Neutrophil (primary cell): ENCODE measurements around the gene ACBD5.
A peak's percentile ranks its signal among the peaks of the same experiment; 100 is the strongest.

ENCODE experiments used
- H3K27ac ChIP-seq: fragments of 200-600 bp; sonication (generic); 2 replicates; pipeline ENCODE4 v1.5.1; 2016; ENCODE audit warnings: mild to moderate bottlenecking, moderate library complexity
- H3K27me3 ChIP-seq: fragments of 200-600 bp; sonication (generic); 2 replicates; pipeline ENCODE4 v1.6.0; 2016; ENCODE audit warnings: mild to moderate bottlenecking
- H3K36me3 ChIP-seq: fragments of 200-600 bp; sonication (generic); 2 replicates; pipeline ENCODE4 v1.5.1; 2017
- H3K4me1 ChIP-seq, 2 experiments: fragments of 200-600 bp in 1 of 2; sonication (generic) in 1 of 2; 1 replicate in 1 of 2; 2 replicates in 1 of 2; pipeline versions ENCODE4 v1.5.1 to v1.6.1; 2013 to 2016; ENCODE audit warnings: low read depth in 1 of 2, low read length in 1 of 2, mild to moderate bottlenecking in 1 of 2, moderate library complexity in 1 of 2; ENCODE audit not compliant: control insufficient read depth in 1 of 2, insufficient read depth in 1 of 2
- H3K4me3 ChIP-seq, 2 experiments: fragments of 200-600 bp in 1 of 2; sonication (generic) in 1 of 2; 1 replicate in 1 of 2; 2 replicates in 1 of 2; pipeline ENCODE4 v1.5.1; 2013 to 2016; ENCODE audit warnings: low read depth in 1 of 2, low read length in 1 of 2, mild to moderate bottlenecking in 1 of 2, moderate library complexity in 1 of 2
- H3K9me3 ChIP-seq: fragments of 200-600 bp; sonication (generic); 2 replicates; pipeline ENCODE4 v1.5.1; 2016
- TF ChIP-seq, protein P1 (sequence below): fragments of 200-600 bp; sonication (generic); IDR thresholded peaks from 2 replicates; pipeline ENCODE4 v1.5.1; 2016; ENCODE audit warnings: antibody characterized with exemption

ACBD5 gene

GRCh38 chr10:27235706-27236105 lies 4.9 kb downstream of the ACBD5 start:
- H3K27me3 ChIP-seq: no peaks in the 10 kb centered on the region
- no peaks in the 10 kb centered on the region for H3K9me3 ChIP-seq
- H3K27ac ChIP-seq: no peak overlapping the region
- no peak overlapping the region for H3K4me3 ChIP-seq
- H3K4me1 ChIP-seq: peaks cover 16 to 17% of the 10 kb centered on the region in 2 experiments
- TF ChIP-seq, protein P1, sequence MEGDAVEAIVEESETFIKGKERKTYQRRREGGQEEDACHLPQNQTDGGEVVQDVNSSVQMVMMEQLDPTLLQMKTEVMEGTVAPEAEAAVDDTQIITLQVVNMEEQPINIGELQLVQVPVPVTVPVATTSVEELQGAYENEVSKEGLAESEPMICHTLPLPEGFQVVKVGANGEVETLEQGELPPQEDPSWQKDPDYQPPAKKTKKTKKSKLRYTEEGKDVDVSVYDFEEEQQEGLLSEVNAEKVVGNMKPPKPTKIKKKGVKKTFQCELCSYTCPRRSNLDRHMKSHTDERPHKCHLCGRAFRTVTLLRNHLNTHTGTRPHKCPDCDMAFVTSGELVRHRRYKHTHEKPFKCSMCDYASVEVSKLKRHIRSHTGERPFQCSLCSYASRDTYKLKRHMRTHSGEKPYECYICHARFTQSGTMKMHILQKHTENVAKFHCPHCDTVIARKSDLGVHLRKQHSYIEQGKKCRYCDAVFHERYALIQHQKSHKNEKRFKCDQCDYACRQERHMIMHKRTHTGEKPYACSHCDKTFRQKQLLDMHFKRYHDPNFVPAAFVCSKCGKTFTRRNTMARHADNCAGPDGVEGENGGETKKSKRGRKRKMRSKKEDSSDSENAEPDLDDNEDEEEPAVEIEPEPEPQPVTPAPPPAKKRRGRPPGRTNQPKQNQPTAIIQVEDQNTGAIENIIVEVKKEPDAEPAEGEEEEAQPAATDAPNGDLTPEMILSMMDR: no peak
- H3K36me3 ChIP-seq: peaks cover 21% of the 10 kb centered on the region

- TF ChIP-seq, protein P1: no peak
- H3K27me3 ChIP-seq: no peaks in the 10 kb centered on the region
- peaks cover 47% of the 10 kb centered on the region for H3K36me3 ChIP-seq
- H3K4me1 ChIP-seq: no peaks in the 10 kb centered on the region
- no peak overlapping the region for H3K4me3 ChIP-seq
- H3K27ac ChIP-seq: no peak overlapping the region
- H3K9me3 ChIP-seq: no peaks in the 10 kb centered on the region
Measured at GRCh38 chr10:27230022-27230421, 10.6 kb downstream of the ACBD5 start.

GRCh38 chr10:27225642-27226257 lies 14.8 kb downstream of the ACBD5 start:
- H3K36me3 ChIP-seq: peaks cover 47% of the 10 kb centered on the region
- H3K27me3 ChIP-seq: no peaks in the 10 kb centered on the region
- H3K4me3 ChIP-seq: no peak overlapping the region
- TF ChIP-seq, protein P1: no peak
- H3K4me1 ChIP-seq: no peaks in the 10 kb centered on the region
- no peak overlapping the region for H3K27ac ChIP-seq
- H3K9me3 ChIP-seq: no peaks in the 10 kb centered on the region

DNA sequence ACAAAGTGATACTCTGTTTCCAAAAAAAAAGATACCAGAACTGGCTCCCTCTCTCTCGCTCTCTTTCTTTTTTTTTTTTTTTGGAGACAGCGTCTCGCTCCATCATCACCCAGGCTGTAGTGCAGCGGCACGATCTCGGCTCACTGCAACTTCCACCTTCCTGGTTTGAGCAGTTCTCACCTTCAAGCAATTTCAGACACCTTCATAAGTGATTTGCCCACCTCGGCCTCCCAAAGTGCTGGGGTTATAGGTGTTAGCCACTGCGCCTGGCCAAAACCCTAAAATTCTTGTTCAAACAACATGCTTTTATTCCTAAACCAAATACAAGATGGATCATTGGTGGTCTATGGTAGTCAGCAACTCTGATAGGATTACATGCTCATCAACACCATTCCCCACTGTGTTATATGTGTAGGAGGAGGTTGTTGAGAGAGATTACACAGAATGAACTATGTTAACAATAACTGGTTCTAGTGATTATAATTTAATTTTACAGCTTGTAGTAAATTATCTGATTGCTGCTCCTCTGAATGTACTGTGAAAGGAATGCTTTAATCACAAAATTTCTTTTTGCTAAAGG lies 15.5 kb downstream of the ACBD5 start:
- H3K9me3 ChIP-seq: no peaks in the 10 kb centered on the region
- TF ChIP-seq, protein P1: no peak
- no peaks in the 10 kb centered on the region for H3K27me3 ChIP-seq
- no peak overlapping the region for H3K27ac ChIP-seq
- no peaks in the 10 kb centered on the region for H3K4me1 ChIP-seq
- no peak overlapping the region for H3K4me3 ChIP-seq
- H3K36me3 ChIP-seq: peaks cover 47% of the 10 kb centered on the region

- Histone ChIP-seq H3K36me3 (peaks cover 47% of the 10 kb centered on the region), H3K4me1 (no peaks in the 10 kb centered on the region), H3K9me3 (no peaks in the 10 kb centered on the region), H3K4me3 (no peak overlapping the region), H3K27ac (no peak overlapping the region), H3K27me3 (no peaks in the 10 kb centered on the region)
- TF ChIP-seq, protein P1: peak; percentile 36
Measured at GRCh38 chr10:27223964-27224363, 16.6 kb downstream of the ACBD5 start.
